HG03103 (cell line): ENCODE measurements around the gene SPDYC.
"Not testable (repeated sequence)": the region's sequence is repeated elsewhere in the genome, so short reads cannot be mapped to it uniquely, and the experiment has no call there.

Experiments used
- ATAC-seq: cut with Tn5 transposase; IDR thresholded peaks from one replicate; pipeline ENCODE4 v1.9.1; 2021; ENCODE audit warnings: low read depth; ENCODE audit not compliant: unreplicated experiment

SPDYC gene

GRCh38 chr11:65167656-65168055 is 2.4 kb upstream of the SPDYC start:
- ATAC-seq: no peak

GRCh38 chr11:65169164-65169641 is 830 bp upstream of the SPDYC start:
- no peak for ATAC-seq

DNA sequence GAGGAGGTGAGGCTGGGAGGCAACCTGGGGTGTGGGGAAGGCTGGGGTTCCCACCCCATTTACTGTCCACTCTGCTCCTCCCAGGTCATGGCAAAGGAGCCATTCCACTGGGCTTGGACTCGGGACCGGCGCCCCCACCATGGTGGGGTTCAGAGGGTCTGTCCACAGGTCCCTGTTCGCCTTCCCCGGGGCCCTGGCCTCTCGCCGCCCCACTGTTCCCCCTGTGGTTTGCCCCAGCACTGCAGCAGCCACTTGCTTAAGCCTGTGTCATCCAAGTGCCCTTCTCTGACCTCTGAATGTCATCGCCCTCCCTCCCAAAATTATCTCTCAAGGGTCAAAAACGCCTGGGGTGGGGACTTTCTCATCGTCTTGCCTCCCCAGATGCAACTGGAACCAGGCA is 2.6 kb downstream of the SPDYC start:
- ATAC-seq: no peak

- not testable (repeated sequence) for ATAC-seq
Observed at GRCh38 chr11:65174571-65175010, 4.6 kb downstream of the SPDYC start.

DNA sequence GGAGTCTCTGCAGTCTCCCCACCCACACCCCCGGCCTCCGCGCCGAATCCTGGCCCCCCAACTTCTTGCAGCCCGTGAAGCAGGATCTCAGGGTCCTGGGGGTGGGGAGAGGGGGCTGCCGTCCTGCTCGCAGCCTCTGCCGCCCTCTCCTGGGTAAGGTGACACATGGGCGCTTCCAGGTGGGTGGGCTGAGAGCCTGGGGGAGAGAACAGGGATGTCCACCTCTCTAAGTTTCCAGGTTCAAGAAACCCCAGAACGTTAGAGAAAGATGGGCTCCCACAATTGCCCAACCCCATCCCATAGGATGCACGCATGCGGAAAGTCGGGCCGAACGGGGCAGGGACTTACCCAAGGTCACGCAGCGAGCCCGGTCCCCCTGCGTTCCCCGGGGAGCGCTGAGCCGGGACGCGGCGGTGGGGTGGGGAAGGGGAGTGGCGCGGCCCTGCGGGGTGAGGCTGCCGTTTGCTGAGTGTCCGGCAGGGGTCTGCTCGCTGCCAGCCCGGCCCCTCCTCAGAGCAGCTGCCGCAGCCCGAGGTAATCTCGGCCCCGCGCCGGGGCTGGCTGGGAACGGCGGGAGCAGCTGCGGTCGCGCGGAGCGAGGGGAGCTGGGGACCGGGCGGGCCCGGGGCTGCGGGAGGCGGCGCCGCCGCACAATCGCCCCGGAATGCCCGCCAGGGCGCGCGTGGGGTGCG is 11.0 kb downstream of the SPDYC start:
- ATAC-seq: no peak

DNA sequence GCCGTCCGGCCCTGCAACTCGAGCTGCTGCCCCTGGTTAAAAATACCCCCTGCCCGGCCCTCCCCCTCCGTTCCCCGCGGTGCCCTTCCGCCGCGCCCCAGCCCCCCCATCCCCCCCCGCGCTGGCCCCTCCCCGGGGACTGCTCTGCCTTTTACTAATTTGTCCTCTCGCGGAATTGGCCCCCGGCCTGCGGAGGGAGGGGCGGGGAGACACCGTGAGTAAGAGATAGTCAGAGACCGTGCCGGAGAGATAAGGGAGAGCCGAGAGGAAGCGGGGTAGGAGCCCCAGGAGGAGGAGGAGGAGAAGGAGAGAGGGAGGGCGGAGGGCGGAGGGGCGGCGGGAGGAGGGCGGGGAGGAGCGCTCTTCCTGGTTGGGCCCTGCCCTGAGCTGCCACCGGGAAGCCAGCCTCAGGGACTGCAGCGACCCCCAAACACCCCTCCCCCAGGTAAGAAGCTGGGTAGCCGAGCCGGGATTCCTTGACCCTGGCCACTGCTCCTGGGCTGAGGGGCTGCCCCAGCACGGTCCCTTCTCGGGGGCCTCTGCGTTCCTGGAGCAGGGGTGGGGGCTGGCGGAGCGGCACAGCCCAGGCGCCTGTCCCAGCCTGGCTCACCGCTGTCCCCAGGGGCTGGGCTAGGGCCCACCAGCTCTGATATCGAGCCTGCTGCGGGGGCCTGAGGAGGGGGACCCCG is 11.7 kb downstream of the SPDYC start, which contains the start of gene CAPN1:
CAPN1 (plus strand) TSS at position 360 of the 689 bp plus-strand sequence. CDS start 774 bp downstream, outside the sequence.
- no peak for ATAC-seq

GRCh38 chr11:65182258-65183170 is 12.5 kb downstream of the SPDYC start:
- no peak for ATAC-seq

- no peak for ATAC-seq
Observed at GRCh38 chr11:65183201-65183891, 13.3 kb downstream of the SPDYC start.

DNA sequence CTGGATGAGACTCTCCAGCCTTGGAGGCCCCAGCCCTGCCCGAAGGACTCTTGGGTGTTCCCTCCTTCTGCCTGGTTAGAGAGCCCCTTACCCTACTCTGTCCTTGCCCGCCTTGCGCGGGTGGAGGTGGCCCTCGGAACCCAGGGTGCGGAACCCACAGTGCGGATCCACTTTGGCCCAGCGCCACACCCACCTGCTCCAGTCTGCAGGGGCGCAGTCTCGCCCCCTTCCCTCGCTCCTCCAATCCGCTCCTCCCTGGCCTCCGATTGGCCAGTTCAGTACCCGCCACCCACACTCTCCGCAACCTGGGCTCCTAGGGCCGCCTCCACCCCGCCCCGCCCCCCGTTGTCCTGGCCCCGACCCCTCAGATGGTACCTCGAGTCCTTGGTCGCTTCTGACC is 14.1 kb downstream of the SPDYC start:
- ATAC-seq: no peak

GRCh38 chr11:65185171-65185570 is 15.1 kb downstream of the SPDYC start:
- ATAC-seq: no peak

DNA sequence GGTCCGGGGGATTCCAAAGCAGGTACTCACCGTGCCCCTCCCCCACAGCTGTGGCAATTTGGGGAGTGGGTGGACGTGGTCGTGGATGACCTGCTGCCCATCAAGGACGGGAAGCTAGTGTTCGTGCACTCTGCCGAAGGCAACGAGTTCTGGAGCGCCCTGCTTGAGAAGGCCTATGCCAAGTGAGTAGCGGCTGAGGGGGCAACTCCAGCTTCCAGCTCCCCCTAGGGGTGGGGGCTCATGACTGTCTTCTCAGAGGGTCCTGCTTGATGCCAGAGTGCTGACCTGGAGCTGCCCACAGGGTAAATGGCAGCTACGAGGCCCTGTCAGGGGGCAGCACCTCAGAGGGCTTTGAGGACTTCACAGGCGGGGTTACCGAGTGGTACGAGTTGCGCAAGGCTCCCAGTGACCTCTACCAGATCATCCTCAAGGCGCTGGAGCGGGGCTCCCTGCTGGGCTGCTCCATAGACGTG is 15.9 kb downstream of the SPDYC start:
- no peak for ATAC-seq

GRCh38 chr11:65186701-65187100 is 16.7 kb downstream of the SPDYC start:
- no peak for ATAC-seq

DNA sequence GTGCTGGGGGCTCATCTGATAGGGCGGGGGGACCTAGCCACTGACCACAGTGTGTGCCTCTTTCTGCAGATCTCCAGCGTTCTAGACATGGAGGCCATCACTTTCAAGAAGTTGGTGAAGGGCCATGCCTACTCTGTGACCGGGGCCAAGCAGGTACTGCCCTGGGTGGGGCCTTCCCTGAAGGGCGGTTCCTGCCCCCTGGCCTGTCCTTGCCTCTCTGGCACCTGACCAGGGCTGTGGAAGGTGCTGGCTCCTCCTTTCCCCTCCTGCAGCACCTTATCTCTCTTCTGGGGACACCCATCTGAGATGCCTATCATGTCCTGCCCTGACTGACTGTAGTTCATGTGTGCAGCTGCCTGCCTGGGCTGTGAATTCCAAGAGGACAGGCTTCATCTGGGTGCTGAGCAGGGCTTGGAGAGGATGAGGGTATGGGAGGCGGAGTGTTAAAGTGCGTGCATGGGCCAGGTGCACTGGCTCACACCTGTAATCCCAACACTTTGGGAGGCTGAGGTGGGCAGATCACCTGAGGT is 17.2 kb downstream of the SPDYC start:
- no peak for ATAC-seq

- ATAC-seq: no peak
Observed at GRCh38 chr11:65187971-65188461, 18.0 kb downstream of the SPDYC start.

- no peak for ATAC-seq
Observed at GRCh38 chr11:65188486-65188885, 18.5 kb downstream of the SPDYC start.

- no peak for ATAC-seq
Observed at GRCh38 chr11:65189191-65189590, 19.2 kb downstream of the SPDYC start.

- ATAC-seq: no peak
Observed at GRCh38 chr11:65194564-65194963, 24.5 kb downstream of the SPDYC start.

- no peak for ATAC-seq
Observed at GRCh38 chr11:65204143-65204542, 34.1 kb downstream of the SPDYC start.

DNA sequence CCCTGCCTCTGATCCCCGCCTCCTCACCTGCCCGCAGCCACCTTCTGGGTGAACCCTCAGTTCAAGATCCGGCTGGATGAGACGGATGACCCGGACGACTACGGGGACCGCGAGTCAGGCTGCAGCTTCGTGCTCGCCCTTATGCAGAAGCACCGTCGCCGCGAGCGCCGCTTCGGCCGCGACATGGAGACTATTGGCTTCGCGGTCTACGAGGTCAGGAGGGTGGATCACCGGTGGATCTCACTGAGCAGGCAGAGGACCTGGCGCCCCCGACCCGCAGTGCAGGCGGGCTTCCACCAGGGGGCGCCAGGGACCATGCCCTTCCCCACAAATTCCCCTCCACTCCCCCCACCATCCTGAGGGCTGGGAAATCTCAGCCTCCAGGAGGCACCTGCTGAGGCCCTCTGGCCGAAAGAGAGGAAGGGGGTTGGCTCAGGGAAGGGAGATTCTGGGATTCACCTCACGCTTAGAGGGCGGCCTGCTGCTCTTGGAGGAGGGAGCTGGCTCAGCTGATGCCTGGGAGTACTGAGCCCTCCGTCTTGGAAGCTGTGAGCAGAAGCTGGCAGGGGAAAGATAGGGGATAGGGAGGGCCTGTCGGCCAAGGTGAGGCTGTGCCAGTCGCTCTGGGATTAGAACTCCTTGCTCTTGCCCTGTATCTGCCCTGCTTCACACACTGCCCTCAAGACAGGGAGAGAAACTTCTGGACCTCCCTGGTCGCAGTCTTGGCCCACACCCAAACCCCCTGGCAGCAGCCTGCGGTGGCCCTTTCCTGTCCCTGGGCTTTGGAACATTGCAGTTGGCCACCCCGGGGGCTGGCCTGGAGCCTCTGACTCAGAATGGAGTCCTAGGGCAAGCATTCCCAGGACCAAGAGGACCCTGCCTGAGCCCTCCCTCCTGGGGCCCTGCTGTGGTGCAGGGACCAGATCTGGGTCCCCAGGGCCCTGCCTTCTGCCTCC is 34.9 kb downstream of the SPDYC start:
- no peak for ATAC-seq
